NCI-H2227 (cell line): ENCODE measurements around the gene MYO1G.
"Not testable (repeated sequence)": the region's sequence is repeated elsewhere in the genome, so short reads cannot be mapped to it uniquely, and the experiment has no call there.

Source experiments
- DNase-seq: peaks from one replicate; lab custom pipeline; 2025; ENCODE audit not compliant: unreplicated experiment; lab: John Stamatoyannopoulos, UW

Gene MYO1G

GRCh38 chr7:44978511-44979366 is at the start of gene MYO1G:
Gene MYO1G, minus strand, starts transcription at chr7:44979015. Its CDS starts 54 bp downstream, at chr7:44978961.
- DNase-seq = no peak

GRCh38 chr7:45028138-45028919 is 49.5 kb upstream of the MYO1G start:
- no peak for DNase-seq

GRCh38 chr7:45027774-45028114 is 48.9 kb upstream of the MYO1G start:
- no peak for DNase-seq

GRCh38 chr7:45026984-45027773 is 48.4 kb upstream of the MYO1G start:
- no peak for DNase-seq

GRCh38 chr7:45026013-45026412 is 47.2 kb upstream of the MYO1G start:
- no peak for DNase-seq

GRCh38 chr7:45025473-45025872 is 46.7 kb upstream of the MYO1G start:
- DNase-seq = not testable (repeated sequence)

GRCh38 chr7:45024126-45024744 is 45.4 kb upstream of the MYO1G start:
- no peak for DNase-seq

- no peak for DNase-seq
Observed at GRCh38 chr7:45021604-45022296, 42.9 kb upstream of the MYO1G start.

GRCh38 chr7:45020915-45021314 is 42.1 kb upstream of the MYO1G start:
- no peak for DNase-seq

GRCh38 chr7:45017253-45017652 is 38.4 kb upstream of the MYO1G start:
- DNase-seq = no peak

- DNase-seq = no peak
Observed at GRCh38 chr7:45015313-45015712, 36.5 kb upstream of the MYO1G start.

GRCh38 chr7:45013465-45013967 is 34.7 kb upstream of the MYO1G start:
- no peak for DNase-seq

GRCh38 chr7:45007571-45008328 is 28.9 kb upstream of the MYO1G start:
- DNase-seq = no peak

GRCh38 chr7:45007106-45007505 is 28.3 kb upstream of the MYO1G start:
- no peak for DNase-seq

GRCh38 chr7:45003789-45004188 is 25.0 kb upstream of the MYO1G start:
- no peak for DNase-seq

- DNase-seq = no peak
Observed at GRCh38 chr7:45001826-45002225, 23.0 kb upstream of the MYO1G start.

- DNase-seq = peak; percentile 35
Observed at GRCh38 chr7:45001138-45001694, 22.4 kb upstream of the MYO1G start.

- peak; percentile 53 for DNase-seq
Observed at GRCh38 chr7:45000093-45001032, 21.5 kb upstream of the MYO1G start, which contains the start of gene CCM2. Gene CCM2, plus strand, starts transcription at chr7:45000201. Its CDS starts 133 bp downstream, at chr7:45000334.
